ENCODE results near the gene TM4SF1. TPM values are rescaled to one million over a fixed set of nuclear protein-coding genes. Genes with fewer than 3 reads are reported as not detected.

Gene TM4SF1
- total and polyA plus RNA-seq, 2 experiments from 2014 or later = 0.10 to 0.74 TPM

- Mint-ChIP-seq H3K4me3 (peak overlapping the region; percentile 48), H3K4me1 (peaks cover 16% of the 10 kb centered on the region), H3K27ac (peak overlapping the region; percentile 83), H3K27me3 (ENCODE audit: insufficient read depth, low read depth, poor library complexity) (no peaks in the 10 kb centered on the region), H3K9me3 (no peaks in the 10 kb centered on the region), H3K36me3 (ENCODE audit: low read depth) (no peaks in the 10 kb centered on the region)
- H3K4me2 ChIP-seq = peak overlapping the region; percentile 37
- no peaks in the 10 kb centered on the region for H3K79me2 ChIP-seq (replicated peaks; ENCODE audit: insufficient read depth)
- H3K9me2 ChIP-seq (ENCODE audit: insufficient read depth) = no peaks in the 10 kb centered on the region
- DNase-seq (ENCODE audit: low spot score) (no peak), ATAC-seq (peak; percentile 32)
- H3F3A ChIP-seq (replicated peaks; ENCODE audit: low read depth) = no peaks in the 10 kb centered on the region
- H3K27me3 ChIP-seq (ENCODE audit: insufficient read depth) = no peaks in the 10 kb centered on the region
- H4K20me1 ChIP-seq (replicated peaks; ENCODE audit: insufficient read depth) = no peaks in the 10 kb centered on the region
- H3K36me3 ChIP-seq (ENCODE audit: insufficient read depth) = no peaks in the 10 kb centered on the region
- no peak overlapping the region for H3K4me3 ChIP-seq
- TF ChIP-seq JUNB (IDR thresholded peaks at IDR 0.05; ENCODE audit: unreplicated experiment) (no peak), EZH2phosphoT487 (IDR thresholded peaks at IDR 0.05; ENCODE audit: unreplicated experiment) (no peak)
- TF ChIP-seq, protein P1, sequence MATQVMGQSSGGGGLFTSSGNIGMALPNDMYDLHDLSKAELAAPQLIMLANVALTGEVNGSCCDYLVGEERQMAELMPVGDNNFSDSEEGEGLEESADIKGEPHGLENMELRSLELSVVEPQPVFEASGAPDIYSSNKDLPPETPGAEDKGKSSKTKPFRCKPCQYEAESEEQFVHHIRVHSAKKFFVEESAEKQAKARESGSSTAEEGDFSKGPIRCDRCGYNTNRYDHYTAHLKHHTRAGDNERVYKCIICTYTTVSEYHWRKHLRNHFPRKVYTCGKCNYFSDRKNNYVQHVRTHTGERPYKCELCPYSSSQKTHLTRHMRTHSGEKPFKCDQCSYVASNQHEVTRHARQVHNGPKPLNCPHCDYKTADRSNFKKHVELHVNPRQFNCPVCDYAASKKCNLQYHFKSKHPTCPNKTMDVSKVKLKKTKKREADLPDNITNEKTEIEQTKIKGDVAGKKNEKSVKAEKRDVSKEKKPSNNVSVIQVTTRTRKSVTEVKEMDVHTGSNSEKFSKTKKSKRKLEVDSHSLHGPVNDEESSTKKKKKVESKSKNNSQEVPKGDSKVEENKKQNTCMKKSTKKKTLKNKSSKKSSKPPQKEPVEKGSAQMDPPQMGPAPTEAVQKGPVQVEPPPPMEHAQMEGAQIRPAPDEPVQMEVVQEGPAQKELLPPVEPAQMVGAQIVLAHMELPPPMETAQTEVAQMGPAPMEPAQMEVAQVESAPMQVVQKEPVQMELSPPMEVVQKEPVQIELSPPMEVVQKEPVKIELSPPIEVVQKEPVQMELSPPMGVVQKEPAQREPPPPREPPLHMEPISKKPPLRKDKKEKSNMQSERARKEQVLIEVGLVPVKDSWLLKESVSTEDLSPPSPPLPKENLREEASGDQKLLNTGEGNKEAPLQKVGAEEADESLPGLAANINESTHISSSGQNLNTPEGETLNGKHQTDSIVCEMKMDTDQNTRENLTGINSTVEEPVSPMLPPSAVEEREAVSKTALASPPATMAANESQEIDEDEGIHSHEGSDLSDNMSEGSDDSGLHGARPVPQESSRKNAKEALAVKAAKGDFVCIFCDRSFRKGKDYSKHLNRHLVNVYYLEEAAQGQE (IDR thresholded peaks at IDR 0.05; ENCODE audit: unreplicated experiment) = no peak
- peak overlapping the region; percentile 58 for H2AFZ ChIP-seq
- 0 out of 2 replicates have a peak overlapping the region, but pooled peaks have one; percentile 48 for H3K27ac ChIP-seq (ENCODE audit: low read depth)
- peaks cover 18% of the 10 kb centered on the region for H3K4me1 ChIP-seq (ENCODE audit: insufficient read depth)
These were observed 44.7 kb downstream of the TM4SF1 start for GRCh38 chr3:149332771-149333170.

DNA sequence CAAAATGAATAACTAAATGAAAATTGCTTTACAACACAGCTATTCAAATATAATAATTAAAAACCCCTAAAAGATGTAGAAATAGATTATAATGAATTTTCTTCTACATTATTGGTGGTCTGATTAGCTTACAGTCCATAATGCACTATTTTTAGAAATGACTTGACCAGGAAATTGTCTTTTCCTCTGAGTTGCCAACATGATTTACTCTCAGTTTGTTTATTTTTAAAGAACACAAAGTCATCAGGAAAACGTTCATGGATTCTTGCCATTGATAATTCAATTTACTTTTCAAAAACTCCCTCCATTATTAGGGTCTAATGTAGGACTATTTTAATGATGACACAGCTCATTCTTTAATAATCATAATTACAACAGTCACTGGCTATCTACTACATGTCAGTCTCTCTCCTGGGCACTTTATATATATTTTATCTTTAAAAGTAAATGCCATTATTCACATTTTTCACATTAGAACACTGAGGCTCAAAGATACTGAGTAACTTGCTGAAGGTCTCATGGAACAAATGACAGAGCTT is 45.2 kb downstream of the TM4SF1 start:
- Histone ChIP-seq H3K4me1 (ENCODE audit: insufficient read depth) (peaks cover 18% of the 10 kb centered on the region), H4K20me1 (replicated peaks; ENCODE audit: insufficient read depth) (no peaks in the 10 kb centered on the region), H3K4me2 (peak overlapping the region; percentile 37), H3K79me2 (replicated peaks; ENCODE audit: insufficient read depth) (no peaks in the 10 kb centered on the region), H3F3A (replicated peaks; ENCODE audit: low read depth) (no peaks in the 10 kb centered on the region), H3K9me2 (ENCODE audit: insufficient read depth) (no peaks in the 10 kb centered on the region), H3K36me3 (ENCODE audit: insufficient read depth) (no peaks in the 10 kb centered on the region), H3K4me3 (no peak overlapping the region), H3K27me3 (ENCODE audit: insufficient read depth) (no peaks in the 10 kb centered on the region), H3K27ac (ENCODE audit: low read depth) (no peak overlapping the region), H2AFZ (peak overlapping the region; percentile 58)
- Mint-ChIP-seq H3K4me3 (0 out of 3 replicates have a peak overlapping the region, but pooled peaks have one; percentile 48), H3K27me3 (ENCODE audit: insufficient read depth, low read depth, poor library complexity) (no peaks in the 10 kb centered on the region), H3K4me1 (peaks cover 16% of the 10 kb centered on the region), H3K9me3 (no peaks in the 10 kb centered on the region), H3K27ac (no peak overlapping the region; the same call in 1 of the 2 replicates), H3K36me3 (ENCODE audit: low read depth) (no peaks in the 10 kb centered on the region)
- DNase-seq (ENCODE audit: low spot score) (no peak), ATAC-seq (no peak)
- TF ChIP-seq, protein P2, sequence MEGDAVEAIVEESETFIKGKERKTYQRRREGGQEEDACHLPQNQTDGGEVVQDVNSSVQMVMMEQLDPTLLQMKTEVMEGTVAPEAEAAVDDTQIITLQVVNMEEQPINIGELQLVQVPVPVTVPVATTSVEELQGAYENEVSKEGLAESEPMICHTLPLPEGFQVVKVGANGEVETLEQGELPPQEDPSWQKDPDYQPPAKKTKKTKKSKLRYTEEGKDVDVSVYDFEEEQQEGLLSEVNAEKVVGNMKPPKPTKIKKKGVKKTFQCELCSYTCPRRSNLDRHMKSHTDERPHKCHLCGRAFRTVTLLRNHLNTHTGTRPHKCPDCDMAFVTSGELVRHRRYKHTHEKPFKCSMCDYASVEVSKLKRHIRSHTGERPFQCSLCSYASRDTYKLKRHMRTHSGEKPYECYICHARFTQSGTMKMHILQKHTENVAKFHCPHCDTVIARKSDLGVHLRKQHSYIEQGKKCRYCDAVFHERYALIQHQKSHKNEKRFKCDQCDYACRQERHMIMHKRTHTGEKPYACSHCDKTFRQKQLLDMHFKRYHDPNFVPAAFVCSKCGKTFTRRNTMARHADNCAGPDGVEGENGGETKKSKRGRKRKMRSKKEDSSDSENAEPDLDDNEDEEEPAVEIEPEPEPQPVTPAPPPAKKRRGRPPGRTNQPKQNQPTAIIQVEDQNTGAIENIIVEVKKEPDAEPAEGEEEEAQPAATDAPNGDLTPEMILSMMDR (conservative IDR thresholded peaks at IDR 0.05; ENCODE audit: low read depth in 2 of 2) = no peak
- no peak for TF ChIP-seq ZNF114 (CRISPR knock-in tag; IDR thresholded peaks at IDR 0.05)
- TF ChIP-seq EZH2phosphoT487 (IDR thresholded peaks at IDR 0.05; ENCODE audit: unreplicated experiment) = no peak
- no peak for TF ChIP-seq JUNB (IDR thresholded peaks at IDR 0.05; ENCODE audit: unreplicated experiment)
- TF ChIP-seq, protein P1 (IDR thresholded peaks at IDR 0.05; ENCODE audit: unreplicated experiment) = no peak
- TF ChIP-seq EZH2 (IDR thresholded peaks at IDR 0.05; ENCODE audit: low read depth, unreplicated experiment) = no peak
- TF ChIP-seq POLR2AphosphoS5 (IDR thresholded peaks at IDR 0.05; ENCODE audit: low read depth) = no peak
